GM12892 (cell line): ENCODE data around the gene SLC10A4.
A peak's percentile ranks its signal among the peaks of the same experiment; 100 is the strongest.

Experiments
- DNase-seq: peaks from one replicate; pipeline ENCODE4 v3.0.0; 2011; ENCODE audit not compliant: insufficient read length
- FAIRE-seq: peaks from 2 replicates; lab custom pipeline; 2011; peaks lifted over from hg19 to GRCh38; lab: Jason Lieb, UNC
- POLR2A ChIP-seq: IDR thresholded peaks from 2 replicates; pipeline ENCODE4 v1.6.1; 2011; ENCODE audit warnings: low read depth, low read length, control low read depth
- POLR2AphosphoS5 ChIP-seq: IDR thresholded peaks from 2 replicates; pipeline ENCODE4 v1.6.1; 2011; ENCODE audit warnings: low read depth, low read length, control low read depth
- TAF1 ChIP-seq: IDR thresholded peaks from 2 replicates; pipeline ENCODE4 v1.6.1; 2011; ENCODE audit warnings: low read depth, mild to moderate bottlenecking, control low read depth, low read length, borderline replicate concordance

SLC10A4 gene

DNA sequence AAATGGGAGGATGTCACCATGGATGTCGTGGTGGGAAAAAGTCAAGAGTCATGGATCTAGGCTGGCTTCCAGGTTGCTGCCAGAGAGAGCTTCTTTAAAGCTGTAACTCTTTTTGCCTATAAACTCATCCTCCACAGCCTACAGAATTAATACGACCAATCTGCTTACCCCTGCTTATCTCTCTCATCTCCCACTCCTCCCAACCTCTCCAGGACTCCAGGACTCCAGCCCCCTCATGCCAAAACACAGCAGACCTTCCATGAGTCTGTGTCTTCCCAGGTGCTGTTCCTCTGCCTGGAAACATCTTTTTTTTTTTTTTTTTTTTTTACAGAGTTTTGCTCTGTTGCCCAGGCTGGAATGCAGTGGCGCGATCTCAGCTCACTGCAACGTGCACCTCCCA lies 15.3 kb upstream of the SLC10A4 start:
- TF ChIP-seq POLR2A (no peak), TAF1 (no peak), POLR2AphosphoS5 (no peak)
- DNase-seq (no peak), FAIRE-seq (no peak)

DNA sequence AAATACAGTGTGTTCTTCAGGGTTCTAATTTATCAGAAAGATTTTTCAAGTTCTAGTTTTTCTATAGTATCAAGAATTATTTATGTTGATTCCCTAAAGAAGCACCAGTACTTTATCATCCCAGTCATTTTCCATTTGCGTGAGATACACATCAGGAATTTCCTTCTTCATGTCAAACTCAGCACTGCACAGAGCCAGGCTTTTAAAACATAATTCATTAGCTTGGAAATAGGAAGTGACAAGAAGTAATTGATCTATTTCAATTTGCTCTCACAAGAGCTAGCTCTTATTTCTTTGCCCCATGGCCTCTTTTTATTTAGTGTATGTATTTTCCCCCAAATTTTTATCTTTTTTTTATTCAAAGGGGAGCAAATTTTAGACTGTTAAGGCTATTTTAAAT lies 13.0 kb upstream of the SLC10A4 start:
- DNase-seq = no peak
- no peak for FAIRE-seq
- TF ChIP-seq TAF1 (no peak), POLR2A (no peak)

DNA sequence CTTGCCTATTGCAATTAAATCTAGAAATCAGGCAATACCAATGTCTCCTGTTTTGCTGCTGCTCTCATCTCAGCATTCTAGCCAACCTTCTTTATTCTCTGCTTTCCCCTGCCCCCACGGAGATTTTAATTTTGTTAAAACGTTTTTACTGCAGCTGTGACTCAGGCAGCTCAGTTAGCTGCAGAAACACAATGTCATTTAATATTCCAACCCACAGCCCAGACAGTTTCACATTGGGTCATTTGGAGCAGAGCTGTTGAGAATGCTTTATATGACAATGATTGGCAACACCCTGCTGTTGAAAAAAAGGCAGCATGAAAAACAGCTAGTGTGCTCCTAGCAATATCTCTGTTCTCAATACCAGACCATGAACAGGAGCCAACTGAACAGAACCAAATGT lies 12.6 kb upstream of the SLC10A4 start:
- DNase-seq (no peak), FAIRE-seq (no peak)
- TF ChIP-seq TAF1 = no peak
- no peak for TF ChIP-seq POLR2A
- TF ChIP-seq POLR2AphosphoS5 = no peak

DNA sequence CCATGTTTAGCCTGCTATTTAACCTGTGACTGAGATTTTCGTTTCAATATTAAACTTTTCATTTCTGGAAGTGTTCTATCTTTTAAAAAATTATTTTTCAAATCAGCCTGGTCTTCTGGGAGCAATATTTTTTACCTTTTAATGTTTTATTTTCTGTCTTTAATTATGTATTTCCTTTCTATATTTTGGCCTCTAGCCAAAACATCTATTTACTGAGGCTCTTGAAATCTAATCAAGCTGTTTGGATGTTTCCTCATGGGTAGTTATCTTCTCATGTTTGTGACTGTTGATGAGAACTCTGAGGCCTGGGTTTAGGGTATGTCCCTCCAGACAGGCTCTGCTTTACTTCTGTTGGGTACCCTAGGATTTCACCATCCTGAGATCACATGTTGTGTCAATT lies 10.3 kb upstream of the SLC10A4 start:
- no peak for FAIRE-seq
- DNase-seq = no peak
- TF ChIP-seq TAF1 = no peak
- TF ChIP-seq POLR2AphosphoS5 = no peak
- no peak for TF ChIP-seq POLR2A

DNA sequence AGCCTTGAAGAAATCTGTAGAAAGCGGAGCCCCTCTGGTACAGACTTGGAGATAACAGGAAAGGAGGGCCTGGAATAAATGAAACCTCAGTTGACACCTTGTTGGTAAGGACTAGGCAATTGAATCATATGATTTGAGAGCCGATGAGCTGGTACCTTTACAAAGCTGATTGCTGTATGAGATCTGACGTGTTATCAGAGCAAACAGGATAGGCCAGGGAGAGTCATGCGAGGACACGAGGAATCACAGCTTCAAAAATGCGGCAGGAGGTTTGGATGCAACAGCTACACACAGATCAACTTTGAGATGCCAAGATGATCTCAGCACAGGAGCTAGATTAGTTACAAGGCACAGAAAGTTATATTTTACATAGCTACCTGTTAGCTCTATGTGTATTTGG lies 7.4 kb upstream of the SLC10A4 start:
- TF ChIP-seq POLR2A = no peak
- TF ChIP-seq POLR2AphosphoS5 = no peak
- TF ChIP-seq TAF1 = no peak
- FAIRE-seq = no peak
- DNase-seq = no peak

DNA sequence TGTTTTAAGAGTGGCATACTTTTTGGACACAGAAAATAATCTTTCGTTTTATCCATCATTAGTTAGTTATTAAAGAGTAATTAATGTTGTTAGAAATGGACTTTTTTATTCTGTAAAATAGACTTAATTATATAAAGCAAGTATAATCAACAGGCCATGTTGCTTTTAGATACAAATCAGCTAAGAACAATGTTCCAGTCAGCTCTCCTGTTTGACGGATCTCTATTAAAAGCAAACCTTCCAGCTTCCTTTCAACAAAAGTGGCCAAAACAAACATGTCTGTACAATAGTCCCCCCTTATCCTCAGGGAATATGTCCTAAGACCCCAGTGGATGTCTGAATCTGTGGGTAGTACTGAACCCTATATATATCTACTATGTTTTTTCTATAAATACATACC lies 4.9 kb upstream of the SLC10A4 start:
- DNase-seq (no peak), FAIRE-seq (no peak)
- no peak for TF ChIP-seq POLR2A
- no peak for TF ChIP-seq TAF1
- no peak for TF ChIP-seq POLR2AphosphoS5

DNA sequence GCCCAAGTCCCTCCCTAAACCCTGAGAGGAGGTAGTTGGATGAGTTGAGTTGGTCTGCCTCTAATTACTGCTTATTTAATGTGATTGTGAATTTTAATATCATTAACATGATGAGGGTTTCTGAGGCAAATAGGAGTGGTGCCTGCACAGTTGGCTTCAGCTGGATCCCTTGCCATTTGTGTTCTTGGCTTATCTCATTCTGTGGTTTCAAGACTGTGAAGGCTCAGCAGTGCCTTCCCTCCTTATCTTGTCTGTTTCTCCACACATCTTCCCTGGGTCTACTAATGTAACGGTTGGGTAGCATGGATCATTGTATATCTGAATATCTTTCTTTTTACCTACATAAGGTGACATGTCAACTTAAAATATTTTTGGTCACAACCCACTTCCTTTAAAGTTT lies 1.6 kb upstream of the SLC10A4 start:
- FAIRE-seq (no peak), DNase-seq (no peak)
- TF ChIP-seq POLR2AphosphoS5 (no peak), TAF1 (no peak), POLR2A (no peak)

DNA sequence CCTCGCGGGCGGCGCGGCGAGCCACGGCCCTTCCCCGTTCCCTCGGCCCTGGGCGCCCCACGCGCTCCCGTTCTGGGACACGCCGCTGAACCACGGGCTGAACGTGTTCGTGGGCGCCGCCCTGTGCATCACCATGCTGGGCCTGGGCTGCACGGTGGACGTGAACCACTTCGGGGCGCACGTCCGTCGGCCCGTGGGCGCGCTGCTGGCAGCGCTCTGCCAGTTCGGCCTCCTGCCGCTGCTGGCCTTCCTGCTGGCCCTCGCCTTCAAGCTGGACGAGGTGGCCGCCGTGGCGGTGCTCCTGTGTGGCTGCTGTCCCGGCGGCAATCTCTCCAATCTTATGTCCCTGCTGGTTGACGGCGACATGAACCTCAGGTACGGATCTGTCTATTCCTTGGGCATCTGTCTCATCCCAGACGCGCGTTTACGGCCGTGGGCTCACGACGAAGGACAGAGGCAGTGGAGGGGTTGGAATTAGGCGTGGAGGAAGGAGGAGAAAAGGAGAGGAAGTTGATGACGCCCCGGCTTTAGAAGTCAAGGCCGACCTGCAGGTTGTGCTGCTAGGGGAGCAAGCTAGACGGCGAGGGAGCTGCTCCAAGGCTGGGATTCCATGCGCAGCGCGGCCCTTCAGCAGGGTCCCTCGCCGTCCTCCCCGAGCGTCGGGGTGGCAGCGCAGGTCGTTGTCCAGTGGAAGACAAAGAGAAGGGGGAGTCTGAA lies 792 bp downstream of the SLC10A4 start:
- no peak for DNase-seq
- no peak for FAIRE-seq
- TF ChIP-seq POLR2A = no peak
- no peak for TF ChIP-seq POLR2AphosphoS5
- TF ChIP-seq TAF1 = no peak

DNA sequence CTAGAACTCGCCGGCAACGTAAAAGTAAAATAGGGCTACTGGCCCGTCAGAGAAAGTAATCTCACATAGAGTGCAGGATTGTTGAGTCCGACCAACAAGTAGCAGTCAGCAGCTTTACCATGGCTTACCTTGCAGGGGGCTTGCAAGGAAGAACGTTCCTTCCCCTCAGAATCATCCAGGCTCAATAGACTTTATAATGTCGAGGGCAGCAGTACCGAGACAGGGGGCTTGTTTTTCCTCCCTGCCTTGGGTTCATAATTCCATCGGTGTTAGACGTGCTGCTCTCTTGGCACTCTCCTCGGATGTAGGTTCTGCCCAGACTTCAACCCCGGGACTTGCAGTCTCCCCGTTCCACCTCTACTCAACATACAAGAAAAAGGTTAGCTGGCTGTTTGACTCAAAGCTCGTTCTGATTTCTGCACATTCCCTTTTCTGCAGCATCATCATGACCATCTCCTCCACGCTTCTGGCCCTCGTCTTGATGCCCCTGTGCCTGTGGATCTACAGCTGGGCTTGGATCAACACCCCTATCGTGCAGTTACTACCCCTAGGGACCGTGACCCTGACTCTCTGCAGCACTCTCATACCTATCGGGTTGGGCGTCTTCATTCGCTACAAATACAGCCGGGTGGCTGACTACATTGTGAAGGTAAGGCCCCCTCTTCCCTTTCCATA lies 1.5 kb downstream of the SLC10A4 start:
- no peak for TF ChIP-seq POLR2A
- no peak for TF ChIP-seq TAF1
- no peak for TF ChIP-seq POLR2AphosphoS5
- no peak for FAIRE-seq
- no peak for DNase-seq

DNA sequence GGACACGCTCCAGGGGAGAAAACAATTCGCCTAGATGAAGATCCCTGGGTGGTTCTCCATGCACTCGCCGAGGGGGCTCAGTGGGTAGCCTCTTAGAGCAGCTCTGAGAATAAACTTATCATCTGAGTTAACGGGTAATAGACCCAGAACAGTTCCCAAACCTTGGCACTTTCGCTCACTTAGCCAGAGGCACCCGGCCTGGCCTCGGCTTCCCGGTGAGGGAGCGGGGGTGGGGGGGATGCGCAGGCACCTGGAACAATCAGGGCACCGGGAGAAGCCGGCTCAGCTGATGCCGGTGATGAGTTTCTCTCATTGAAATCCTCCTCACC lies 6.5 kb downstream of the SLC10A4 start:
- DNase-seq (no peak), FAIRE-seq (no peak)
- TF ChIP-seq POLR2A (no peak), TAF1 (no peak), POLR2AphosphoS5 (no peak)

DNA sequence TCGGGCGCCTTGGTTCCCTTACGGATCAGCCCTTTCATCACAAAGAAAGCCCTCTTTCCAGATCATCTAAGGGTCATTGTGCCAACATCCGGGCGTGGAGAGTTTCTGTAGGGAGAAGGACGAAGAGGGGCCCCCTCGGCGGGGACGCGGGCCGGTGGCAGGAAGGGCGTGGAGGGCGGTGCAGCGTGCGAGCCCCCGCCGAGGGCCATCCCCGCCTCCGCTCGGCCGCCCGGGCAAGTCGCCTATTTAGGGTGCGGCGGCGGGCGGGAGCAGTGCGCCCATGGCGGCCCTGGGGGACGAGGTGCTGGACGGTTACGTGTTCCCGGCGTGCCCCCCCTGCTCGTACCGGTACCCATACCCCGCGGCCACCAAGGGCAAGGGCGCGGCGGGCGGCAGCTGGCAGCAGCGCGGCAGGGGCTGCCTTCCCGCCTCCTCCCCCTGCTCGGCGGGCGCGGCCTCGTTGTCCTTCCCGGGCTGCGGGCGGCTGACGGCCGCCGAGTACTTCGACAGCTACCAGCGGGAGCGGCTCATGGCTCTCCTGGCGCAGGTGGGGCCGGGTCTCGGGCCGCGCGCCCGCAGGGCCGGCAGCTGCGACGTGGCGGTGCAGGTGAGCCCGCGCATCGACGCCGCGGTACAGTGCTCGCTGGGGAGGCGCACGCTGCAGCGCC lies 7.0 kb downstream of the SLC10A4 start, which contains the start of gene ZAR1:
TSS of gene ZAR1 (plus strand) at position 241 of the 668 bp plus-strand sequence. CDS start at position 281, 40 bp downstream.
- DNase-seq = peak; percentile 23
- no peak for TF ChIP-seq TAF1
- TF ChIP-seq POLR2A = no peak
- no peak for TF ChIP-seq POLR2AphosphoS5
- no peak for FAIRE-seq
